Activated naive CD4-positive, alpha-beta T cell treated with anti-CD3 and anti-CD28 coated beads, Interleukin-2, amount 50 U/mL, for 24 hours (primary cell): ENCODE data around the gene ZRSR2.
"Not testable (repeated sequence)": the region's sequence is repeated elsewhere in the genome, so short reads cannot be mapped to it uniquely, and the experiment has no call there.

ENCODE experiments used
- H3K27ac Mint-ChIP-seq: one replicate; pipeline ENCODE4 v1.8.0; 2021; ENCODE audit warnings: mild to moderate bottlenecking, mixed read lengths
- H3K27me3 Mint-ChIP-seq: one replicate; pipeline ENCODE4 v1.8.0; 2021; ENCODE audit warnings: mixed read lengths
- H3K36me3 Mint-ChIP-seq: one replicate; pipeline ENCODE4 v1.8.0; 2021; ENCODE audit warnings: mixed read lengths
- H3K4me1 Mint-ChIP-seq: one replicate; pipeline ENCODE4 v1.8.0; 2021; ENCODE audit warnings: mixed read lengths
- H3K4me3 Mint-ChIP-seq: one replicate; pipeline ENCODE4 v1.8.0; 2021; ENCODE audit warnings: mild to moderate bottlenecking, mixed read lengths
- H3K9me3 Mint-ChIP-seq: one replicate; pipeline ENCODE4 v1.8.0; 2021; ENCODE audit warnings: mixed read lengths

Gene ZRSR2, protein sequence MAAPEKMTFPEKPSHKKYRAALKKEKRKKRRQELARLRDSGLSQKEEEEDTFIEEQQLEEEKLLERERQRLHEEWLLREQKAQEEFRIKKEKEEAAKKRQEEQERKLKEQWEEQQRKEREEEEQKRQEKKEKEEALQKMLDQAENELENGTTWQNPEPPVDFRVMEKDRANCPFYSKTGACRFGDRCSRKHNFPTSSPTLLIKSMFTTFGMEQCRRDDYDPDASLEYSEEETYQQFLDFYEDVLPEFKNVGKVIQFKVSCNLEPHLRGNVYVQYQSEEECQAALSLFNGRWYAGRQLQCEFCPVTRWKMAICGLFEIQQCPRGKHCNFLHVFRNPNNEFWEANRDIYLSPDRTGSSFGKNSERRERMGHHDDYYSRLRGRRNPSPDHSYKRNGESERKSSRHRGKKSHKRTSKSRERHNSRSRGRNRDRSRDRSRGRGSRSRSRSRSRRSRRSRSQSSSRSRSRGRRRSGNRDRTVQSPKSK

DNA sequence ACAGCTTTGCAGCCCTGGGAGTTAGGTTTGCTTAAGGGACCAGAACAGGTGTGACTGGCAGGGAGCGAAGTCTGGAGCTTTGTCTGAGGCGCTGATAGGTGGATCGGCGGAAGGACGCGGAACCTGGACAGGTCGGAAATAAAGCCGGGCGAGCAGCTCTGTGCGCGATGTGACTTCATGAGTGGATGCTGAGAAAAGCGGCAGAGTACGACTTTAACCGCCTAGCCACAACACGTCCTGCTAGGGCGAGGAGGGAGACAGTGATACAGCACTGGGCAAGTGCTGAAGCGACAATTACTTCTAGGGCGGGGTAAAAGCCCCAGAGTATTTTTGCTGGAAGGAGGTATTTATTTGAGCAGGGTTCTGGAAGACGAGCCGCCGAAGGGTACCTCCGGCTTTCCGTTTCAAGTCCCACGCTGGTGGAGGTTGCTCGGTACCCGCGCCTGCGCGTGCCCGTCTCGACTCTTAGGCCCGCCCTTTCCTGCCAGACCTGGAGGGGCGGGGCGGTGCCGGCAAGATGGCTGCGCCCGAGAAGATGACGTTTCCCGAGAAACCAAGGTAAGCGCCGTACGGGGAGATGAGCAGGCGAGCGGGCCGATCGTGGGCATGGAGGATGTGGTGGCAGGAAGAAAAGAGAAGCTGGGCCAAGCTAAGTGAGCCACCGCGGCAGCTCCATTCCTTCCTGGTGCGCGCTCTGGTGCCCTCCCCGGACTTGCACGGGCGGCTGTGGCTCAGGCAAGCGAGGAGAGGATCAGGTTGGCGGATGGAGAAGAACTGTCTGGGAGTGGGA is at the start of gene ZRSR2:
Gene ZRSR2, plus strand, starts transcription at position 506 of the 790 bp plus-strand sequence. Its CDS starts 12 bp downstream, at position 518.
- Mint-ChIP-seq H3K4me3 (no peak within 1 kb of the TSS), H3K36me3 (peaks cover 3% of the 10 kb centered on the region), H3K27ac (no peak within 1 kb of the TSS), H3K4me1 (peaks cover 30% of the 10 kb centered on the region), H3K27me3 (no peaks in the 10 kb centered on the region), H3K9me3 (no peaks in the 10 kb centered on the region)

DNA sequence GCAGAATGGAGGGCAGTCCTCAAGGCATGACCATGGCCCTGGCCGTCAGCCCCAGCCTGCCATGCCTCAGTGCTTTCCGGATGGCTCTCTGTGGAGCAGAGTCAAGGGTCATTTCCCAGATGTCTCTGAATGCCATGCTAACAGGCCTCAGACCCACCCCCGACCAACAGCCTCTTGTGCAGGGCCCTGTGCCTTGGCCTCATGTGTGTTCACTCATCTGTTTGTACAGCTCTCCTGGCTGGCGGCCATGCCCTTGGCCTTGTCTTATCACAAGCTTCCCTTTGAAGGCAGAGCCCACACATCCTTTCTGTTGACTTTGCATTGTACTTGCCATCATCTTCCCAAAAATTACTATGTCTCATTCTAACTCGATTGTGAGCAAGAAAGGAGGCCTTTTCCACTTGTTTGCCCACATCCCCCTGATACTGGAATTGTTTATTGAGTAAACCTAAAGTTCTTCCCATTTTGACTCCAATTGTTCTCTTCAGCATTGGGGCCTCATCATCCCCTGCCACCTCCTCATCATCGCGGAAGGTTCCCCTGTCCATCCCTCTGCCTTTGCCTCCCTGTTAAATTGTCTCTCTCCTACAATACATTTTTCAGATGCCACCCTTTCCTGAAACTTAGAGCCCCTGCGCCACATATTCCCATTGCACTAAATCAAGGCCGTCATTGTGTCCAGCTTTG is 46.0 kb upstream of the ZRSR2 start:
- no peak overlapping the region for H3K27ac Mint-ChIP-seq
- H3K36me3 Mint-ChIP-seq: peaks cover 28% of the 10 kb centered on the region
- H3K9me3 Mint-ChIP-seq: peaks cover 4% of the 10 kb centered on the region
- no peaks in the 10 kb centered on the region for H3K27me3 Mint-ChIP-seq
- H3K4me1 Mint-ChIP-seq: peaks cover 85% of the 10 kb centered on the region
- H3K4me3 Mint-ChIP-seq: peak overlapping the region; percentile 15

DNA sequence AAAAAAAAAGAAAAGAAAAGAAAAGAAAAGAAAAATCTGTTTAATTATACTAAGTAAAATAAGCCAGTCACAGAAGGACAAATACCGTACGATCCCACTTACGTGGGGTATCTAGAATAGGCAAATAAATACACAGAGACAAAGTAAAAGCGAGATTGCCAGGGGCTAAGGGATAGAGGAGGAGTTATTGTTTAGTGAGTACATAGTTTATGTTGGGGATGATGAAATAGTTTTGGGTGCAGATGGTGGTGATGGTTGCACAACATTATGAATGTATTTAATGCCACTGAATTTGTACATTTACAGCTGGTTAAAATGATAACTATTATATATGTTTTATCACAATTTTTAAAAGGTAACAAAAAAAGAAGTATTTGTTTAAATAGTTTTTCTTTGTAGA is 45.1 kb upstream of the ZRSR2 start:
- H3K27me3 Mint-ChIP-seq: no peaks in the 10 kb centered on the region
- H3K27ac Mint-ChIP-seq: no peak overlapping the region
- H3K4me3 Mint-ChIP-seq: no peak overlapping the region
- H3K36me3 Mint-ChIP-seq: peaks cover 29% of the 10 kb centered on the region
- H3K9me3 Mint-ChIP-seq: peaks cover 4% of the 10 kb centered on the region
- peaks cover 85% of the 10 kb centered on the region for H3K4me1 Mint-ChIP-seq

DNA sequence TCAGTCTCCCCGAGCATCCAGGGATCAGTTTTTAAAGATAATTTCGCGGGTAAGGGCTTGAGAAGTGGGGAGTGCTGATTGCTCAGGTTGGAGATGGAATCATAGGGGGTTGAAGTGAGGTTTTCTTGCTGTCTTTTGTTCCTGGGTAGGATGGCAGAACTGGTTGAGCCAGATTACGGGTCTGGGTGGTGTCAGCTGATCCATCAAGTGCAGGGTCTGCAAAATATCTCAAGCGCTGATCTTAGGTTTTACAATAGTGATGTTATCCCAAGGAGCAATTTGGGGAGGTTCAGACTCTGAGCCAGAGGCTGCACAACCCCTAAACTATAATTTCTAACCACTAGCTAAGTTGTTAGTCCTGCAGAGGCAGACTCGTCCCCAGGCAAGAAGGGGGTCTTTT is 43.6 kb upstream of the ZRSR2 start:
- not testable (repeated sequence) for H3K4me3 Mint-ChIP-seq, H3K27ac Mint-ChIP-seq, H3K27me3 Mint-ChIP-seq, H3K9me3 Mint-ChIP-seq
- peaks cover 91% of the 10 kb centered on the region for H3K4me1 Mint-ChIP-seq
- peaks cover 29% of the 10 kb centered on the region for H3K36me3 Mint-ChIP-seq

DNA sequence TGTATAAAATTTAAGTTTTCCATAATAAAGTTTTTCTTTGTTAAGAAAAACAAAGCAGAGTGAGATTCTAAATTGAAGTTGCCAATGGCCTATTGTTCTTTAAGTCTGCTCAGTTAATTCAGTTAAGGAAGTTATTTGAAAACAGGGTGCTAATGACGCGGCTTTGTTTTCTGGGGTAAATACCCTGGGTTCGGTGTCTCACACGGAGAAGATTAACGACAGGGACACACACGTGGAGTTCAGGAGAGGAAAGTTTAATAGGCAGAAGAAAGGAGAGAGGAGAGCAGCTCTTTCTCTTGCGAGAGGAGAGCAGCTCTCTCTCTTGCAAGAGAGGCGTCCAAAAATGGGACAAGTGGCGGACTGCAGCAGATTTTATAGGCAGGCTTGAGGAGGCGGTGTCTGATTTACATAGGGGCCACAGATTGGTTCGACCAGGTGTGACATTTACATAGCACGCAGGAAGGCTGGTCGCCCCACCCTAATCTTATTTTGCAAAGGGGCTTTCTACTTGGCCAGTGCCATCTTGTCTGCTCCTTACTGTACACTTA is 42.6 kb upstream of the ZRSR2 start:
- Mint-ChIP-seq H3K4me3 (no peak overlapping the region), H3K4me1 (peaks cover 91% of the 10 kb centered on the region), H3K27ac (peak overlapping the region; percentile 51), H3K36me3 (peaks cover 23% of the 10 kb centered on the region), H3K27me3 (no peaks in the 10 kb centered on the region), H3K9me3 (peaks cover 4% of the 10 kb centered on the region)

DNA sequence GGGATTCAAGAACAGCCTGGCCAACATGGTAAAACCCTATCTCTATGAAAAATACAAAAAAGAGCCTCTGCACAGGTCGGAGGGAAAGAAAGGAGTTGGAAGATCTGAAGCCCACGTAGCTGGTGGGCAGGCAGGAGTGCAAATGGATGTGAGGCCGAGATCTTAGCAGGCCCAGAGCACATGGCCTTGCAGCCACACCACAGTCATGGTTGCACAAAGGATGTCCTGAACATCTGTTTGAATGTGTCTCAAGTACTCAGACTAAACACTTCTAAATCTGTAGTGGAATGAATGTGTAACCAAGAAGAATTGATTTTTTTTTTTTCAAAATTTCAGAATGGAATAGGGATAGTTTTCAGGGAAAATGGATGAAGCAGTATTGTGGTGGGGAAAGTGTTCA is 41.4 kb upstream of the ZRSR2 start:
- H3K27me3 Mint-ChIP-seq: no peaks in the 10 kb centered on the region
- peaks cover 4% of the 10 kb centered on the region for H3K9me3 Mint-ChIP-seq
- H3K4me3 Mint-ChIP-seq: peak overlapping the region; percentile 36
- peaks cover 17% of the 10 kb centered on the region for H3K36me3 Mint-ChIP-seq
- peaks cover 89% of the 10 kb centered on the region for H3K4me1 Mint-ChIP-seq
- H3K27ac Mint-ChIP-seq: peak overlapping the region; percentile 82

DNA sequence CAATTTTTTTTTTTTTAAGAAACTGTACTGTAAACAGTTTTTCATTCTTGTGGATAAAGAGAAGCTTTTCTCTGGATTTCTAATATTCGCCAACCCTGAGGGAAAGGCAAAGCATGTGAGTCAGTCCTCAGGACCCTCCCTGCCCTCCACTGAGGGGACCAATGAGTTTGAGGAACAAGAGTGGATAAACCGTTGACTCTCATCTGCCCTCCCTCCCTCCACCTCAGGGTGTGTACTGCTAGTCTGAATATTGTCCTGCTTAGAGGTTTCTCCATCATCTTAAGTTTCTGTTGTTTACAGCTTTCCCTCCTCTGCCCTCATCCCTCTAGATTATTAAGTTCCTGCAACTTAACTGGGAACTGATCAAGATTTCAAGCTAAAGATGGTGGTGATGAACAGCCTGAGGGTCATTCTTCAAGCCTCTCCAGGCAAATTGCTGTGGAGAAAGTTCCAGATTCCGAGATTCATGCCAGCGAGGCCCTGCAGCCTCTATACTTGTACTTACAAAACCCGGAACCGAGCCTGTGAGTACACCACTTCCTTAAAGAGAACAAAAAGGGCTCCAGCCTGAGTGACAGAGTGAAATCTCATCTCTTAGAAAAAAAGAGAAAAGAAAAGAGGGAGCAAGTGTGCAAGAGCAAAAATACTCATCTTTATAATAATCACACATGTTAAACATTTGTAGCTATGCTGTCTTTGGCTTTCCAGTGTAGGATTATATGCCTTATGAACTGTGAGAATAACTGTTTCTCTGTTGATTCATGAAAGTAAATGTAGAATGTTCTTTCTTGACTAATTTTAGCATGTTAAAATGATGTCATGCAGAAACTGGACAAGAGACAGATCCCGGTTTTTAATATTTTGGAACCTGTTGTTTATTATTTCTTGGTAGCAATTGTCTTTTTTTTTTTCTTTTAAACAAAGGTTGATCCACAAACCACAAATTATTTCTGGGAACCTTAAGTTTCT is 40.4 kb upstream of the ZRSR2 start:
- H3K27ac Mint-ChIP-seq: peak overlapping the region; percentile 95
- peak overlapping the region; percentile 70 for H3K4me3 Mint-ChIP-seq
- H3K27me3 Mint-ChIP-seq: no peaks in the 10 kb centered on the region
- peaks cover 4% of the 10 kb centered on the region for H3K9me3 Mint-ChIP-seq
- peaks cover 93% of the 10 kb centered on the region for H3K4me1 Mint-ChIP-seq
- peaks cover 11% of the 10 kb centered on the region for H3K36me3 Mint-ChIP-seq

DNA sequence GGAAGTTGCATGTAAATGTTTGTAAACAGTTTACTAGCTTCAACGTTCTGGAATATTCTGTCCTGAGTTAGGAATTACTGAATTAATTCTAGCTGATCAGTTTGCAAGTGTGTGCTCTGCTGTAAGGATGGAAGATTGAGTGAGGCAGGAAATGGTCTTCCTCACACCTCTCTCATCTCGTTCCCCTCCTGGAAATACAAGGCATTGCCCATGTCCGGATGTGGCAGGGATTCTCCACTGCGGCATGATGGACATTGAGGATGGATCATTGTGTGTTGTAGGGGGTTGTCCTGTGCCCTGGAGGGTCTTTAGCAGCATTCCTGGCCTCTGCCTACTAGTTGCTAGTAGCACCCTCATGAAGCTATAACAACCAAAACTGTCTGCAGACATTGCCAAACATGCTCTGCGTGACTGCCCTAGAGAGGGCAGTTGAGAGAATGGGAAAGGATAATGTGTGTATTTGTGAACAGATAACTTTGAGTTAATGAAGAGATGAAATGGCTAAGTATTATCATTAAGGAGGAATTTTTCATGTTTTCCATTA is 39.6 kb upstream of the ZRSR2 start:
- Mint-ChIP-seq H3K4me3 (peak overlapping the region; percentile 70), H3K4me1 (peaks cover 90% of the 10 kb centered on the region), H3K27me3 (no peaks in the 10 kb centered on the region), H3K27ac (peak overlapping the region; percentile 95), H3K9me3 (peaks cover 4% of the 10 kb centered on the region), H3K36me3 (peaks cover 11% of the 10 kb centered on the region)

DNA sequence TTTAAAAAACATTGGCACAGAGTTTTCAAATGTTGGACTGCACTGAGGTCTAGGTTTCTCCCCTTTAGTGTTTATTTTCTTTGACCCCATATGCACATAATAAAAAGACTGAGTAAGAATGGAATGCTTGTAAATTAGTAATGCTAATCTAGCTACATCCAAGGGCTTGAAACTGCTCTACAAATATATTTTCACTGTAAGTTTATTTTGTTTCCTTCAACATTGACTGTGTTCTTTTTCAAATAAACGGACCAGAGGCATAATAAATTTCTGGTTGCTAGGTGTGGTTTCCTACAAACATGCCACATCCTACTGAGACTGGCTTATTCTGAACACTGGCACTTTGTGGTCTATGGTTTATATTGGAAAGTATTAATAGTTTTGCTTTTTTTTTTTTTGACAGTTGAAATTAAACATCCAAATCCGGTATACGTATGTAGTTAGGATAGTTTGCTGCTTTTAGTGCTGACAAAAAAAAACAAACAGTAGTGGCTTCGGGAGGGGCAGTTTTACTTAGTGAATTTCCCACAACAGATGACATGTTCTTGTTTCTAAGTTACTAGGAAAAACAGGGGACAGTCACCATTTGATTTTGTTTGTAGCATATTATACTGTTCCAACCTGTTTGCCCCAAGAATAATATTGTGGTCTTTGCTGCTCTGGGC is 39.0 kb upstream of the ZRSR2 start:
- Mint-ChIP-seq H3K9me3 (peaks cover 4% of the 10 kb centered on the region), H3K4me1 (peaks cover 95% of the 10 kb centered on the region), H3K27me3 (no peaks in the 10 kb centered on the region), H3K27ac (peak overlapping the region; percentile 95), H3K4me3 (peak overlapping the region; percentile 70), H3K36me3 (peaks cover 12% of the 10 kb centered on the region)

DNA sequence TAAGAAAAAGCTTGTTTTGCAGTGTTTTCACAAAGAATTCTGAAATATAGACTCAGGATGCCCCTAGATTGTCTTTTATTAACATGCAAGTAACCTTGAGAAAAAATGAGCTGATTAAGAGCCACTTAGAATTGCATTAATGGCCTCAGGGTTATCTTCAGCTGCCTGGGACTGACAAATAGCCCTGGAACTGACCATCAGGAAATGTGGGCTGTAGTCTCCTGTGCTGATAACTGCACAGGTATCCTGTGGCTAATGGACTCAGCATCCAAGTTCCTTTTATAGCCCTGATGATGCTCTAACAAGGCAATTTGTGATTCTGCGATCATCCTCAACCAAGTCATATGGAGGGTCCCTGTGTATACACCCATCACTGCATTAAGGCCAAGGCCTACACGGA is 35.2 kb upstream of the ZRSR2 start:
- Mint-ChIP-seq H3K27me3 (no peaks in the 10 kb centered on the region), H3K4me3 (no peak overlapping the region), H3K36me3 (peaks cover 5% of the 10 kb centered on the region), H3K27ac (no peak overlapping the region), H3K9me3 (no peaks in the 10 kb centered on the region), H3K4me1 (peaks cover 79% of the 10 kb centered on the region)

DNA sequence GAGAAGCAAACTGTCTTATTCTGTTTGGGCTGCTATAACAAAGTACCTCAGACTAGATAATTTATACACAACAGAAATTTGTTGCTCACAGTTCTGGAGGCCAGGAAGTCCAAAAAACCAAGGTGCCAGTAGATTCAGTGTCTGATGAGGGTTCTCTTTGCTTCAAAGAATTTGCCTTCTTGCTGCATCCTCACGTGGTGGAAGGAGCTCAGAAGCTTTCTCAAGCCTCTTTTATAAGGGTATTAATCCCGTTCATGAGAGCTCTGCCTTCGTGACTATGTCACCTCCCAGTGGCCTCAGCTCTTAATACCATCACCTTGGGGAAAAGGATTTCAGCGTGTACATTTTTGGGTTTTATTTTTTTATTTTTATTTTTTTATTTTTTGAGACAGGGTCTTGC is 32.1 kb upstream of the ZRSR2 start:
- peak overlapping the region; percentile 94 for H3K27ac Mint-ChIP-seq
- H3K36me3 Mint-ChIP-seq: peaks cover 6% of the 10 kb centered on the region
- peaks cover 62% of the 10 kb centered on the region for H3K4me1 Mint-ChIP-seq
- H3K4me3 Mint-ChIP-seq: peak overlapping the region; percentile 43
- no peaks in the 10 kb centered on the region for H3K9me3 Mint-ChIP-seq
- H3K27me3 Mint-ChIP-seq: no peaks in the 10 kb centered on the region

DNA sequence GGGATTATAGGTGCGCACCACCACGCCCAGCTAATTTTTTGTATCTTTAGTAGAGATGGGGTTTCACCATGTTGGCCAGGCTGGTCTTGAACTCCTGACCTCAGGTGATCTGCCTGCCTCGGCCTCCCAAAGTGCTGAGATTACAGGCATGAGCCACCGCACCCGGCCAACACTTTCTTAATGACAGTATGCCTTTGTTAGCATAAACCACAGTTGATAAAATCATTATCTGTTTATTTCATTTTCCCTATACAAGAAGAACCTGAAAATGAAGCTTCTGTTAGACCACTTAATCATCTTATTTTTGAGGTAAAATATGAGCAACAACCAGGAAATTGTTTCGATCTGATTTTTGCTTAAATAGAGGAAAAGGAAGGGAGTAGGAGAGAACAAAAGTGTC is 30.4 kb upstream of the ZRSR2 start:
- Mint-ChIP-seq H3K27ac (peak overlapping the region; percentile 86), H3K4me1 (peaks cover 50% of the 10 kb centered on the region)
- H3K27me3 Mint-ChIP-seq, H3K9me3 Mint-ChIP-seq, H3K4me3 Mint-ChIP-seq, H3K36me3 Mint-ChIP-seq: not testable (repeated sequence)

DNA sequence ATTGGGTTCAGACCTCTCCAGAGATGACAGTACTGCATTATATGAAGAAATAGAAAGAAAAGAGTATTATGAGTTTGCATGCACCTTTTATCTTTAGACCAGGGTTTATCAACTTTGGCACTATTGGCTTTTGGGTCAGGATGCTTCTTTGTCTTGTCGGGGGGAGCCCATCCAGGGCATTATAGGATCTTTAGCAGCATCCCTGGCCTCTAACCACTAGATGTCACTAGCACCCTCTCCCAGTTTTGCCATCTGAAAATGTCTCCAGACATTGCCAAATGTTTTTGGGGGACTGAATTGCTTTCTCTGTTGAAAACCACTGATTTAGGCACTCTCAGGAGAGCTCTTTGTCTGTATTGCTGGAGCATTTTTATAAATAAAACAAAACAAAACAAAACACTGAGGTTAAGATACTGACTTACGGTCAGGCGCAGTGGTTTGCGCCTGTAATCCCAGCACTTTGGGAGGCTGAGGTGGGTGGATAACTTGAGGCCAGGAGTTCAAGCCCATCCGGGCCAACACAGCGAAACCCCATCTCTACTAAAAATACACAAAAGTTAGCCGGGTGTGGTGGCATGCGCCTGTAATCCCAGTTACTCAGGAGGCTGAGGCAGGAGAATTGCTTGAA is 28.6 kb upstream of the ZRSR2 start:
- Mint-ChIP-seq H3K9me3 (no peaks in the 10 kb centered on the region), H3K27me3 (no peaks in the 10 kb centered on the region), H3K4me1 (peaks cover 37% of the 10 kb centered on the region), H3K4me3 (peak overlapping the region; percentile 62), H3K27ac (peak overlapping the region; percentile 89), H3K36me3 (peaks cover 3% of the 10 kb centered on the region)
